H1 (cell line): Measurements from ENCODE around the gene LPCAT1. TPM values are rescaled to one million over a fixed set of nuclear protein-coding genes. Genes with fewer than 3 reads are reported as not detected.

Source experiments
- CTCF ChIA-PET: fragments of 300-600 bp; sonication (Branson Sonifier 250); formaldehyde crosslinking; loops from one replicate; lab custom pipeline; 2021; ENCODE audit not compliant: partially characterized antibody; lab: Charles Lee
- POLR2A ChIA-PET: fragments of 300-600 bp; sonication (Branson Sonifier 250); formaldehyde crosslinking; loops from one replicate; lab custom pipeline; 2021; ENCODE audit warnings: inconsistent platforms; ENCODE audit not compliant: partially characterized antibody; lab: Charles Lee
- DNase-seq, 2 experiments: peaks; one replicate each; pipeline versions ENCODE4 v3.0.0 to v3.0.0-alpha.2; 2010 to 2022; ENCODE audit warnings: low spot score in 2 of 2, low read depth in 1 of 2, mixed read lengths in 1 of 2
- FAIRE-seq: peaks from 2 replicates; lab custom pipeline; 2011; peaks lifted over from hg19 to GRCh38; lab: Jason Lieb, UNC
- H2AFZ ChIP-seq: 2 replicates; pipeline ENCODE4 v1.8.1; 2012; ENCODE audit warnings: low read length, inconsistent platforms
- H2AK5ac ChIP-seq: 2 replicates; pipeline ENCODE4 v1.6.1; 2013; ENCODE audit warnings: low read depth, low read length
- H2BK120ac ChIP-seq: replicated peaks from 2 replicates; pipeline ENCODE3; 2013; ENCODE audit warnings: low read depth, low read length, inconsistent platforms
- H2BK12ac ChIP-seq: 2 replicates; pipeline ENCODE4 v1.6.1; 2013; ENCODE audit warnings: low read depth, low read length
- H2BK15ac ChIP-seq: 2 replicates; pipeline ENCODE4 v1.6.1; 2013; ENCODE audit warnings: low read length
- H2BK20ac ChIP-seq: 2 replicates; pipeline ENCODE4 v1.6.1; 2013; ENCODE audit warnings: low read length
- H2BK5ac ChIP-seq: 2 replicates; pipeline ENCODE4 v1.6.1; 2013; ENCODE audit warnings: low read depth, low read length
- H3K14ac ChIP-seq: 2 replicates; pipeline ENCODE4 v1.6.1; 2013; ENCODE audit warnings: inconsistent platforms; ENCODE audit not compliant: insufficient read length
- H3K18ac ChIP-seq: 2 replicates; pipeline ENCODE4 v1.6.1; 2013; ENCODE audit warnings: low read length; ENCODE audit errors: extremely low read depth
- H3K23ac ChIP-seq: 2 replicates; pipeline ENCODE4 v1.6.1; 2013; ENCODE audit warnings: inconsistent platforms; ENCODE audit not compliant: insufficient read length
- H3K23me2 ChIP-seq: 2 replicates; pipeline ENCODE4 v1.6.1; 2013; ENCODE audit warnings: low read depth, low read length
- H3K27ac ChIP-seq: 2 replicates; pipeline ENCODE4 v1.6.1; 2011; ENCODE audit warnings: low read depth, low read length, inconsistent platforms
- H3K27me3 ChIP-seq, 4 experiments: replicated peaks in 1 of 4; 1 replicate in 1 of 4; 2 replicates in 3 of 4; pipeline versions ENCODE4 v1.6.1 to v1.8.1; 2011 to 2013; ENCODE audit warnings: low read length in 3 of 4, mild to moderate bottlenecking in 3 of 4, inconsistent platforms in 2 of 4, mixed read lengths in 2 of 4, moderate library complexity in 1 of 4; ENCODE audit not compliant: control insufficient read depth in 3 of 4, insufficient read depth in 3 of 4; ENCODE audit errors: extremely low read depth in 1 of 4
- H3K36me3 ChIP-seq, 4 experiments: 2 replicates each; pipeline versions ENCODE4 v1.6.1 to v1.8.1; 2011 to 2013; ENCODE audit warnings: mild to moderate bottlenecking in 4 of 4, low read length in 3 of 4, moderate library complexity in 2 of 4, control low read depth in 1 of 4, inconsistent platforms in 1 of 4; ENCODE audit not compliant: insufficient read depth in 4 of 4, control insufficient read depth in 2 of 4
- H3K4ac ChIP-seq: replicated peaks from 2 replicates; pipeline ENCODE3; 2013; ENCODE audit warnings: low read length, low read depth, mixed read lengths, inconsistent platforms; ENCODE audit not compliant: insufficient read length
- H3K4me1 ChIP-seq, 4 experiments: replicated peaks in 1 of 4; 1 replicate in 1 of 4; 2 replicates in 3 of 4; pipeline versions ENCODE4 v1.6.1 to v1.8.1; 2011 to 2013; ENCODE audit warnings: low read length in 3 of 4, inconsistent platforms in 2 of 4, mixed read lengths in 1 of 4; ENCODE audit not compliant: insufficient read depth in 4 of 4, control insufficient read depth in 3 of 4
- H3K4me2 ChIP-seq, 2 experiments: 2 replicates each; pipeline versions ENCODE4 v1.6.1 to v1.8.1; 2011 to 2013; ENCODE audit warnings: low read depth in 2 of 2, low read length in 2 of 2, control low read depth in 1 of 2, inconsistent platforms in 1 of 2, mild to moderate bottlenecking in 1 of 2; ENCODE audit not compliant: insufficient read depth in 1 of 2
- H3K4me3 ChIP-seq, 4 experiments: fragments of 200-600, 300-600 bp in 1 of 4; sonication (generic), shearing (Covaris generic), sonication (Bioruptor Twin) in 1 of 4; 2 replicates each; pipeline versions ENCODE4 v1.5.1 to v1.8.1; 2011 to 2016; ENCODE audit warnings: low read length in 4 of 4, low read depth in 3 of 4, control low read depth in 2 of 4, inconsistent platforms in 2 of 4, mild to moderate bottlenecking in 2 of 4, mixed read lengths in 1 of 4, moderate library complexity in 1 of 4; ENCODE audit not compliant: insufficient read depth in 2 of 4; ENCODE audit errors: extremely low read depth in 1 of 4
- H3K56ac ChIP-seq: replicated peaks from 2 replicates; pipeline ENCODE3; 2013; ENCODE audit warnings: low read depth, mild to moderate bottlenecking, mixed read lengths, low read length, inconsistent platforms; ENCODE audit not compliant: insufficient read length
- H3K79me1 ChIP-seq: 2 replicates; pipeline ENCODE4 v1.6.1; 2013; ENCODE audit warnings: low read depth, low read length, control low read depth
- H3K79me2 ChIP-seq, 2 experiments: 2 replicates each; pipeline versions ENCODE4 v1.6.1 to v1.8.1; 2012 to 2013; ENCODE audit warnings: low read length in 2 of 2, mild to moderate bottlenecking in 2 of 2, inconsistent platforms in 1 of 2; ENCODE audit not compliant: insufficient read depth in 2 of 2, control insufficient read depth in 1 of 2
- H3K9ac ChIP-seq, 4 experiments: replicated peaks in 1 of 4; 1 replicate in 1 of 4; 2 replicates in 3 of 4; pipeline versions ENCODE4 v1.6.1 to v1.8.1; 2011 to 2013; ENCODE audit warnings: low read depth in 3 of 4, low read length in 3 of 4, control low read depth in 2 of 4, mild to moderate bottlenecking in 2 of 4, moderate library complexity in 2 of 4, inconsistent platforms in 1 of 4; ENCODE audit errors: extremely low read depth in 1 of 4
- H3K9me3 ChIP-seq, 2 experiments: 2 replicates each; pipeline versions ENCODE4 v1.6.1 to v1.8.1; 2012 to 2013; ENCODE audit warnings: mild to moderate bottlenecking in 2 of 2, moderate library complexity in 2 of 2, control low read depth in 1 of 2, inconsistent platforms in 1 of 2, low read depth in 1 of 2, low read length in 1 of 2, mixed read lengths in 1 of 2; ENCODE audit not compliant: insufficient read depth in 2 of 2
- H4K20me1 ChIP-seq, 2 experiments: replicated peaks in 1 of 2; 2 replicates each; pipeline versions ENCODE3 to v1.8.1; 2011 to 2013; ENCODE audit warnings: inconsistent platforms in 2 of 2, low read length in 2 of 2, mild to moderate bottlenecking in 1 of 2; ENCODE audit not compliant: insufficient read depth in 2 of 2, control insufficient read depth in 1 of 2
- H4K5ac ChIP-seq: 2 replicates; pipeline ENCODE4 v1.6.1; 2013; ENCODE audit warnings: low read length, low read depth, mixed read lengths, inconsistent platforms; ENCODE audit not compliant: insufficient read length
- H4K8ac ChIP-seq: 2 replicates; pipeline ENCODE4 v1.8.0; 2013; ENCODE audit warnings: mild to moderate bottlenecking, moderate library complexity, low read length, inconsistent platforms; ENCODE audit not compliant: insufficient read depth; ENCODE audit errors: extremely low read depth
- H4K91ac ChIP-seq: replicated peaks from 2 replicates; pipeline ENCODE3; 2013; ENCODE audit warnings: low read length, mixed read lengths, inconsistent platforms; ENCODE audit not compliant: insufficient read length
- BRCA1 ChIP-seq: IDR thresholded peaks from 2 replicates; pipeline ENCODE4 v1.6.1; 2012; ENCODE audit warnings: low read depth, low read length, improper control_type of control experiment
- CEBPB ChIP-seq: IDR thresholded peaks from 2 replicates; pipeline ENCODE4 v1.6.1; 2012; ENCODE audit warnings: low read depth, low read length
- CTBP2 ChIP-seq: IDR thresholded peaks from 2 replicates; pipeline ENCODE4 v1.7.0; 2011; ENCODE audit warnings: borderline replicate concordance, mild to moderate bottlenecking, moderate library complexity, mixed read lengths, low read length; ENCODE audit not compliant: insufficient read depth, insufficient read length
- SAP30 ChIP-seq: fragments of 300-600 bp; sonication (generic); IDR thresholded peaks from 2 replicates; pipeline ENCODE4 v1.7.1; 2012; ENCODE audit warnings: low read length, moderate library complexity, mild to moderate bottlenecking, inconsistent platforms; ENCODE audit not compliant: insufficient read depth, insufficient replicate concordance
- SIN3A ChIP-seq, 2 experiments: IDR thresholded peaks in 1 of 2; conservative IDR thresholded peaks in 1 of 2; 2 replicates each; pipeline ENCODE4 v1.6.1; 2011 to 2012; ENCODE audit warnings: low read length in 2 of 2, improper control_type of control experiment in 1 of 2, low read depth in 1 of 2, mild to moderate bottlenecking in 1 of 2
- SIX5 ChIP-seq: IDR thresholded peaks from 2 replicates; pipeline ENCODE4 v1.6.1; 2011; ENCODE audit warnings: mild to moderate bottlenecking, low read depth, low read length
- SP2 ChIP-seq: IDR thresholded peaks from 2 replicates; pipeline ENCODE4 v1.6.1; 2012; ENCODE audit warnings: mild to moderate bottlenecking, low read length, inconsistent platforms
- TAF7 ChIP-seq: optimal IDR thresholded peaks from 2 replicates; pipeline ENCODE3; 2011; ENCODE audit warnings: low read depth, mild to moderate bottlenecking, inconsistent platforms, low read length, moderate library complexity, borderline replicate concordance
- ZNF274 ChIP-seq: IDR thresholded peaks from 2 replicates; pipeline ENCODE4 v1.7.0; 2012; ENCODE audit warnings: low read length, borderline replicate concordance; ENCODE audit errors: extremely low read depth
- WGBS, 2 experiments: shearing (Covaris generic) in 1 of 2; methylation state at CpG; one replicate each; pipeline versions ENCODE4 v1.1.6 to v1.1.7; 2013 to 2015; ENCODE audit warnings: low lambda C conversion rate in 2 of 2, mixed read lengths in 2 of 2, inconsistent platforms in 1 of 2, low coverage in 1 of 2, missing lambda C conversion rate in 1 of 2; ENCODE audit not compliant: insufficient replicate concordance in 2 of 2, insufficient coverage in 1 of 2, insufficient read length in 1 of 2; ENCODE audit errors: extremely low coverage in 1 of 2, missing lambda C conversion rate in 1 of 2; 5-methylcytosine and 5-hydroxymethylcytosine counted together
- polyA plus RNA-seq, 7 experiments: library from polyadenylated mRNA; depleted of rRNA in 3 of 7; stranded (reverse) in 5 of 7; unstranded in 2 of 7; fragments of >200 nt in 5 of 7; fragments of 200-250 nt in 2 of 7; gene quantifications; 1 replicate in 5 of 7; 2 replicates in 1 of 7; 4 replicates in 1 of 7; pipeline versions ENCODE4 v1.2.1 to v1.2.3, GENCODE V29; 2011 to 2013; ENCODE audit warnings: missing spikeins in 2 of 7, mixed read lengths in 2 of 7
- total RNA-seq: library from RNA; stranded (reverse); fragmentation: NEBNext Ultra II Directional; extraction: Animal tissue kit (Norgen Biotek cat#: 25700); gene quantifications from 2 replicates; pipeline ENCODE4 v1.2.1, GENCODE V29; 2021
- TF ChIP-seq, protein P1 (sequence below): IDR thresholded peaks from 2 replicates; pipeline ENCODE4 v1.6.1; 2012; ENCODE audit warnings: low read length, inconsistent platforms

LPCAT1 gene
- total and polyA plus RNA-seq, 2 of the 8 experiments (the other 6 are each of a cell fraction or from before 2014, with no cell fraction given): 107 to 260 TPM

DNA sequence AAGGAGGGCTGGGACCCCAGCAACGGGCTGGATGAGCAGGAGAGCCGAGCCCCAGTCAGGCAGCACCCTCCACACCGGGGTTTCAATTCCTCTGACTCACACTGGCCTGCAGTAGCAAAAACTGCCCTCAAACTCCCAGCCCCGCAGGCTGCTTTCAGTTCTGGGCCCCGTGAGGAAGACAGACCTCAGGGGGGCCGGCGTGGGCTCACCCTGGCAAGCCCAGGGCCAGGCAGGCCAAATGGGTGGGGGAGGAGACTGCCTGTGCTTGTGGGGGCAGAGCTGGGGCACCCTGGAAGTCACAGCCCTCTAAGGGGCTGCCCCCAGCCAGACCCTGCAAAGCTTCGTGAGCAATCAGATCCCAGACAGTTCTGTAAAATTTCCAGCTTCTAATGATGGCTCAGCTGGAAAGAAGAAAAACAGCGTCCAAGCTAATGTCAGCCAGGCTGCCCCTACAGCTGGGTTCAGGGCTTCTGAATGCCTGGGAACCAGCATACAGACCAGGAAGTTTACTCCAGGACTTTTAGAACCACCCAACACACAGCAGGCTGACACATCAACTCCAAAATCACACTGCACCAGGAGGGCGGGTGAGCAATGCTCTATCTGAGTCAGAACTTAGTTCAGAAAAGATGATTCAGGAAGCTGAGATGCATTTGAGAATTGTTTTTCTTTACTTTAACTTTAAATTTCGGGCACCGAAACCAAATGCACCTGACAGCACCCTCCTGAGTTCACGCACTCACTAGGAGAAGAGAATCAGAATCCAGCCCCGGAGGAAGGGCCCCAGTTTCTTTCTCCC is 34.7 kb downstream of the LPCAT1 start:
- ChIA-PET POLR2A (interaction anchor here (1.4 kb wide), 1 partner anchor 23 kb away, joined by 3 read pairs; no protein-coding TSS in a partner anchor), CTCF (interaction anchor here (1.3 to 4.5 kb wide), 4 partner anchors 10 to 19 kb away, joined by 4 to 32 read pairs (median 6); no protein-coding TSS in a partner anchor)
- H3K4me2 ChIP-seq: no peak overlapping the region
- no peak overlapping the region; the same call in 1 of the 2 replicates for H4K8ac ChIP-seq
- no peaks in the 10 kb centered on the region for H3K9me3 ChIP-seq
- peaks cover 0 to 4% of the 10 kb centered on the region in 2 experiments; a peak in 1 of 4 replicates for H3K79me2 ChIP-seq
- no peak overlapping the region for H3K18ac ChIP-seq
- no peak overlapping the region for H3K4me3 ChIP-seq
- no peak overlapping the region for H3K4ac ChIP-seq
- H3K36me3 ChIP-seq: peaks cover 37 to 86% (median 72%) of the 10 kb centered on the region in 4 experiments
- peaks cover 8 to 33% of the 10 kb centered on the region in 2 experiments for H4K20me1 ChIP-seq
- H2BK20ac ChIP-seq: no peak overlapping the region
- H2BK120ac ChIP-seq: no peak overlapping the region
- H3K27me3 ChIP-seq: no peaks in the 10 kb centered on the region
- no peaks in the 10 kb centered on the region for H3K23me2 ChIP-seq
- no peak overlapping the region for H2AFZ ChIP-seq
- no peak overlapping the region for H2BK12ac ChIP-seq
- no peak overlapping the region for H3K14ac ChIP-seq
- WGBS, 2 experiments: 90% methylated on average over 14 of the region's 14 CpGs; no CpG with 5 or more reads in 1 of the 2 experiments
- FAIRE-seq (no peak), DNase-seq (no peak)
- no peak overlapping the region for H2BK5ac ChIP-seq
- no peak overlapping the region for H3K27ac ChIP-seq
- no peak overlapping the region for H4K91ac ChIP-seq
- peaks cover 20% of the 10 kb centered on the region; the same call in 1 of the 2 replicates for H3K79me1 ChIP-seq
- H4K5ac ChIP-seq: no peak overlapping the region
- no peak overlapping the region for H2BK15ac ChIP-seq
- no peak overlapping the region for H3K23ac ChIP-seq
- H3K4me1 ChIP-seq: no peaks in the 10 kb centered on the region
- no peak overlapping the region for H2AK5ac ChIP-seq
- H3K56ac ChIP-seq: no peak overlapping the region
- no peak overlapping the region for H3K9ac ChIP-seq
- no peak for TF ChIP-seq CTBP2
- TF ChIP-seq CEBPB: no peak
- TF ChIP-seq SIX5: no peak
- TF ChIP-seq SAP30: no peak
- TF ChIP-seq SIN3A (conservative IDR thresholded peaks at IDR 0.05 in 1 of 2, IDR thresholded peaks at IDR 0.05 in 1 of 2; ENCODE audit: low read depth in 1 of 2, low read length in 2 of 2): no peak
- no peak for TF ChIP-seq BRCA1
- TF ChIP-seq, protein P1, sequence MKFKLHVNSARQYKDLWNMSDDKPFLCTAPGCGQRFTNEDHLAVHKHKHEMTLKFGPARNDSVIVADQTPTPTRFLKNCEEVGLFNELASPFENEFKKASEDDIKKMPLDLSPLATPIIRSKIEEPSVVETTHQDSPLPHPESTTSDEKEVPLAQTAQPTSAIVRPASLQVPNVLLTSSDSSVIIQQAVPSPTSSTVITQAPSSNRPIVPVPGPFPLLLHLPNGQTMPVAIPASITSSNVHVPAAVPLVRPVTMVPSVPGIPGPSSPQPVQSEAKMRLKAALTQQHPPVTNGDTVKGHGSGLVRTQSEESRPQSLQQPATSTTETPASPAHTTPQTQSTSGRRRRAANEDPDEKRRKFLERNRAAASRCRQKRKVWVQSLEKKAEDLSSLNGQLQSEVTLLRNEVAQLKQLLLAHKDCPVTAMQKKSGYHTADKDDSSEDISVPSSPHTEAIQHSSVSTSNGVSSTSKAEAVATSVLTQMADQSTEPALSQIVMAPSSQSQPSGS: no peak
- TF ChIP-seq ZNF274: no peak
- TF ChIP-seq SP2: no peak
- TF ChIP-seq TAF7: no peak
